Kidney (tissue), 14 donors: ENCODE measurements around the gene OTX1. TPM values are rescaled to one million over a fixed set of nuclear protein-coding genes. Genes with fewer than 3 reads are reported as not detected.

Source experiments
- DNase-seq, 5 donors: peaks; one replicate each; pipeline ENCODE4 v3.0.0-alpha.2; 2013 to 2020
- FAIRE-seq: peaks from 2 replicates; lab custom pipeline; 2012; peaks lifted over from hg19 to GRCh38; lab: Jason Lieb, UNC
- H3K27ac ChIP-seq, 2 donors: one replicate each; pipeline ENCODE4 v1.7.0; 2013; ENCODE audit warnings: low read depth in 2 of 2, low read length in 2 of 2, inconsistent platforms in 1 of 2
- H3K27me3 ChIP-seq: one replicate; pipeline ENCODE4 v1.7.1; 2013; ENCODE audit warnings: low read length, inconsistent platforms; ENCODE audit not compliant: control insufficient read depth, insufficient read depth
- H3K36me3 ChIP-seq, 3 donors: one replicate each; pipeline versions ENCODE4 v1.7.0 to v1.7.1; 2013; ENCODE audit warnings: low read length in 3 of 3, control low read depth in 1 of 3, inconsistent platforms in 1 of 3; ENCODE audit not compliant: insufficient read depth in 3 of 3, control insufficient read depth in 2 of 3
- H3K4me1 ChIP-seq, 3 donors: one replicate each; pipeline versions ENCODE4 v1.7.0 to v1.7.1; 2013; ENCODE audit warnings: low read length in 3 of 3, inconsistent platforms in 1 of 3, low read depth in 1 of 3; ENCODE audit not compliant: control insufficient read depth in 2 of 3, insufficient read depth in 2 of 3
- H3K4me3 ChIP-seq, 3 donors: one replicate each; pipeline versions ENCODE4 v1.7.0 to v1.8.1; 2013; ENCODE audit warnings: low read length in 3 of 3, control low read depth in 1 of 3, inconsistent platforms in 1 of 3
- H3K9ac ChIP-seq, 3 donors: one replicate each; pipeline versions ENCODE4 v1.7.0 to v1.7.1; 2013; ENCODE audit warnings: low read length in 3 of 3, control low read depth in 1 of 3, inconsistent platforms in 1 of 3
- H3K9me3 ChIP-seq, 3 donors: one replicate each; pipeline versions ENCODE4 v1.7.0 to v1.7.1; 2013; ENCODE audit warnings: low read length in 3 of 3, control low read depth in 1 of 3, inconsistent platforms in 1 of 3; ENCODE audit not compliant: control insufficient read depth in 2 of 3, insufficient read depth in 1 of 3
- intact Hi-C: fragments of 100-400 bp; cut with DNase I; formaldehyde crosslinking; loops from one replicate; pipeline ENCODE4 v1.11.1; 2022
- polyA plus RNA-seq: library from polyadenylated mRNA; stranded (reverse); fragments of 350-450 nt; fragmentation: Illumina TruSeq; extraction: RNeasy Lipid Tissue Mini Kit (QIAGEN cat#74804); gene quantifications from one replicate; pipeline ENCODE4 v1.2.3, GENCODE V29; 2014; ENCODE audit warnings: low read depth, low replicate concordance; ENCODE audit not compliant: insufficient read depth
- total RNA-seq: library from RNA; stranded (reverse); fragmentation: NEBNext Ultra II Directional; extraction: Animal tissue kit (Norgen Biotek cat#: 25700); gene quantifications from one replicate; pipeline ENCODE4 v1.2.1, GENCODE V29; 2021
- TF ChIP-seq, protein P1 (sequence below): IDR thresholded peaks from 3 replicates; pipeline ENCODE4 v1.5.1; 2012; ENCODE audit warnings: mild to moderate bottlenecking, moderate library complexity, borderline replicate concordance; ENCODE audit not compliant: insufficient read depth; ENCODE audit errors: extremely low read depth
- donor health status: control.
- donor health status: control.
- donor health status: control.
- donor health status: control.
- donor health status: control.
- donor health status: DM: yes; HTN: yes; CAD: no.
- donor health status: Normal renal cell carcinoma (clear cell type).

The OTX1 gene
- total and polyA plus RNA-seq, 2 donors from 2014 or later: not detected

DNA sequence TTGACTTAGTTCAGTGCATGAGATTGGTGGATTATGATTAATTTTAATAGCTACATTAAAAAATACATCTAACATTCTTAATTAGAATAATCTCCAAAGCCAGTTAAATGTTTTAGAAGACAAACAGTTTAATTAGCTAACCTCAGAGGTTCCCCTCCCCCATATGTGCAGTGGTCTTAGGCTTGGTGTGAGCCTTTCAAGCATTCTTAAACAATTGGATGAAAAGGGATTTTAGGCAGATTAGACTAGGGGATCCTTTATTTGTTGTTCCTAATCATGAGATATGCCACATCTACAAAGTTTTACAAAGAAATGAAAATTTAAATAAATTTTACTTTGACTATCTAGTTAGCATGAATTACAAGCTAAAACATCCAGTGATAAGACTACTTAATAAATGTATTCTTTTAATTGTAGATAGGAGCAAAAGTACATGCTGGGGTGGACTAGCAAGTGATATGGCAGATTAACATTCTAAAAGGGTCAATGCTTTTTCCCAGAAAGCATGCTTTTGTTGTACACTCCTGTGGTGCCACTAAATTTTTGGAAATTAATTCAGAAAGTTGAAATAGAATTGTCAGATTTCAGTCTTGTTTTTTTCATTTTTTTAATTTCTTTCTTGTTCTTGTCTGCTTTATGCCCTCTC lies 42.7 kb upstream of the OTX1 start:
- FAIRE-seq: no peak
- Histone ChIP-seq H3K4me1 (no peaks in the 10 kb centered on the region), H3K9me3 (no peaks in the 10 kb centered on the region), H3K4me3 (no peak overlapping the region), H3K36me3 (no peaks in the 10 kb centered on the region), H3K9ac (no peak overlapping the region), H3K27me3 (no peaks in the 10 kb centered on the region), H3K27ac (no peak overlapping the region)
- intact Hi-C loops: no loop called here
- DNase-seq: no peak
- TF ChIP-seq, protein P1, sequence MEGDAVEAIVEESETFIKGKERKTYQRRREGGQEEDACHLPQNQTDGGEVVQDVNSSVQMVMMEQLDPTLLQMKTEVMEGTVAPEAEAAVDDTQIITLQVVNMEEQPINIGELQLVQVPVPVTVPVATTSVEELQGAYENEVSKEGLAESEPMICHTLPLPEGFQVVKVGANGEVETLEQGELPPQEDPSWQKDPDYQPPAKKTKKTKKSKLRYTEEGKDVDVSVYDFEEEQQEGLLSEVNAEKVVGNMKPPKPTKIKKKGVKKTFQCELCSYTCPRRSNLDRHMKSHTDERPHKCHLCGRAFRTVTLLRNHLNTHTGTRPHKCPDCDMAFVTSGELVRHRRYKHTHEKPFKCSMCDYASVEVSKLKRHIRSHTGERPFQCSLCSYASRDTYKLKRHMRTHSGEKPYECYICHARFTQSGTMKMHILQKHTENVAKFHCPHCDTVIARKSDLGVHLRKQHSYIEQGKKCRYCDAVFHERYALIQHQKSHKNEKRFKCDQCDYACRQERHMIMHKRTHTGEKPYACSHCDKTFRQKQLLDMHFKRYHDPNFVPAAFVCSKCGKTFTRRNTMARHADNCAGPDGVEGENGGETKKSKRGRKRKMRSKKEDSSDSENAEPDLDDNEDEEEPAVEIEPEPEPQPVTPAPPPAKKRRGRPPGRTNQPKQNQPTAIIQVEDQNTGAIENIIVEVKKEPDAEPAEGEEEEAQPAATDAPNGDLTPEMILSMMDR: no peak

DNA sequence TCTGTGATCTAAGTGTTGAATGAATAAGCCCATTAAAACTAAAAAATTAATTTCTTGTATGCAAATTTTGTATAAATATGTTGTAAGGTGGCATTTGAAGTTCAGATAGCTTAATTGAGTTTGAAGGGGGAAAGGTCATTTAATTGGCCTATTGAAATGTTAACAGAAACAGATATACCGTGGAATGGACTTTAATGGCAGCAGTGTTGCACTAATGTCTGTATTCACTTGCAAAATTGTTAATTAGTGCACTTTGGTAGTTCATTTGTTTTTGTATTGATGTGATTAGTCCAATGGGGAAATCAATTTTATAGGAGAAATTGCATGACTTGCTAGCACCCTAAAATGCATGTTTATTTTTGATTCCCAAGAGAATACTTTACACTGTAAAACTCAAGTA lies 41.8 kb upstream of the OTX1 start:
- H3K36me3 ChIP-seq: no peaks in the 10 kb centered on the region

DNA sequence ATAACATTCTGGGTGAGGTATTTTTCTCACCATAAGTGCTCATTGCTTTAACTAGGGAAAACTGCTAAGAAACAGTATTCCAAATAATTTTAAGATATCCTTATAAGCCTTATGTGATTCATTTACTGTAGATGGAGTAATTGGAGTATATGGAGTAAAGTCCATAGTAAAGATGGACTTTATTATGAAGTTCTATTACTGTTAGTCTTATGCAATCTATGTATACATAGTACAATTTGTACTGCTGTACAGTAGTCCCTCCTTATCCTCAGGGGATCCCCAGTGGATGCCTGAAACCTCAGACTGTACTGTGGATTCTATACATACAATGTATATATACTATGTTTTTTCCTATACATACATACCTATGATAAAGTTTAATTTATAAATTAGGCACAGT lies 41.1 kb upstream of the OTX1 start:
- intact Hi-C loops: no loop called here
- Histone ChIP-seq H3K4me3 (no peak overlapping the region), H3K9ac (no peak overlapping the region), H3K27ac (no peak overlapping the region), H3K27me3 (no peaks in the 10 kb centered on the region), H3K4me1 (no peaks in the 10 kb centered on the region), H3K9me3 (no peaks in the 10 kb centered on the region), H3K36me3 (no peaks in the 10 kb centered on the region)
- no peak for DNase-seq
- TF ChIP-seq, protein P1: no peak
- no peak for FAIRE-seq

More for the DNA sequence above, 41.8 kb upstream of the OTX1 start:
- Histone ChIP-seq H3K9ac (no peak overlapping the region), H3K27ac (no peak overlapping the region), H3K9me3 (no peaks in the 10 kb centered on the region), H3K27me3 (no peaks in the 10 kb centered on the region), H3K4me1 (no peaks in the 10 kb centered on the region), H3K4me3 (no peak overlapping the region)
- intact Hi-C loops: no loop called here
- DNase-seq: no peak
- TF ChIP-seq, protein P1: no peak
- no peak for FAIRE-seq

DNA sequence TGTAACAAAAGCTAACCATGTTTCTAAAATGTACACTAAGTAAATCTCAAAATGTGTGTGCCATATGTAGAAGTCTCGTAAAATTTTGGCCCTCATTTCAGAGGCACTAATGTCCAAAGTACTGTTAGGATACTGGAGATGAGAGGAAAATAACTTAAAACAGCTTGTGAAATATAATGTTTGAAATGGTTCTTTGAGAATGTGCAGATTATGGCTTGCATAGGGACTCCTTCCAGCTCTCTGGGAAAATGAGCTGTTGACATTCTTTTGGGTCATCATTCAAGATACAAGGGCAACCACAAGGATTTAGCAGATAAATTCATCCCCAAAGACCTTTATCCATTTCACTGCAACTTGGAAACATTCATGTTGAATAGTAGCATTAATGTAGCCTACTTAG lies 38.1 kb upstream of the OTX1 start:
- no peaks in the 10 kb centered on the region for H3K9me3 ChIP-seq

More for the DNA sequence above, 38.1 kb upstream of the OTX1 start:
- no peak for DNase-seq
- intact Hi-C loops: no loop called here
- Histone ChIP-seq H3K9ac (no peak overlapping the region), H3K36me3 (no peaks in the 10 kb centered on the region), H3K4me3 (no peak overlapping the region), H3K27ac (no peak overlapping the region), H3K4me1 (no peaks in the 10 kb centered on the region), H3K27me3 (no peaks in the 10 kb centered on the region)
- TF ChIP-seq, protein P1: no peak
- no peak for FAIRE-seq
